ELR (cell line): Measurements from ENCODE around the gene FBF1.
A peak's percentile ranks its signal among the peaks of the same experiment; 100 is the strongest.

Experiments used
- DNase-seq: peaks from one replicate; pipeline ENCODE4 v3.0.0-alpha.2; 2015; ENCODE audit warnings: low read depth

The FBF1 gene

GRCh38 chr17:75917141-75917916 lies 23.5 kb downstream of the FBF1 start:
- no peak for DNase-seq

GRCh38 chr17:75915268-75915667 lies 25.6 kb downstream of the FBF1 start:
- no peak for DNase-seq

GRCh38 chr17:75914643-75915267 lies 26.1 kb downstream of the FBF1 start:
- DNase-seq = no peak

GRCh38 chr17:75913537-75914210 lies 27.2 kb downstream of the FBF1 start:
- no peak for DNase-seq

GRCh38 chr17:75910699-75911098 lies 30.1 kb downstream of the FBF1 start:
- no peak for DNase-seq

- DNase-seq = no peak
These were observed 31.0 kb downstream of the FBF1 start for GRCh38 chr17:75909812-75910274.

GRCh38 chr17:75909051-75909811 lies 31.6 kb downstream of the FBF1 start:
- DNase-seq = no peak

GRCh38 chr17:75908201-75908600 lies 32.6 kb downstream of the FBF1 start:
- no peak for DNase-seq

GRCh38 chr17:75906143-75906884 lies 34.5 kb downstream of the FBF1 start:
- no peak for DNase-seq

- DNase-seq = peak; percentile 97
These were observed 35.9 kb downstream of the FBF1 start, which contains the start of gene MRPL38 for GRCh38 chr17:75904749-75905521. TSS of gene MRPL38 (minus strand) at chr17:75904884. CDS start at chr17:75904875, 9 bp downstream.

GRCh38 chr17:75902406-75902805 lies 38.4 kb downstream of the FBF1 start:
- DNase-seq = no peak

GRCh38 chr17:75901727-75902126 lies 39.1 kb downstream of the FBF1 start:
- no peak for DNase-seq

- no peak for DNase-seq
These were observed 39.9 kb downstream of the FBF1 start for GRCh38 chr17:75900691-75901533.

- no peak for DNase-seq
These were observed 40.9 kb downstream of the FBF1 start for GRCh38 chr17:75899767-75900468.

- no peak for DNase-seq
These were observed 41.5 kb downstream of the FBF1 start for GRCh38 chr17:75899353-75899752.

GRCh38 chr17:75898791-75899190 lies 42.1 kb downstream of the FBF1 start:
- DNase-seq = no peak

- no peak for DNase-seq
These were observed 42.8 kb downstream of the FBF1 start for GRCh38 chr17:75898065-75898464.

GRCh38 chr17:75897160-75898019 lies 43.5 kb downstream of the FBF1 start:
- DNase-seq = no peak
